BLaER1 treated with 17β-estradiol and CSF1 and Interleukin-3, amounts not matched to agents 10 nM and 100 nM (cell line): ENCODE results near the gene BRME1.

Experiments
- H3K27ac ChIP-seq, 11 experiments: shearing (Covaris generic); formaldehyde crosslinking; 2 replicates each; pipeline ENCODE4 v1.8.1; 2022
- H3K27me3 ChIP-seq, 11 experiments: shearing (Covaris generic); formaldehyde crosslinking; 2 replicates each; pipeline ENCODE4 v1.8.1; 2022
- H3K36me3 ChIP-seq, 11 experiments: shearing (Covaris generic); formaldehyde crosslinking; 2 replicates each; pipeline ENCODE4 v1.8.1; 2022
- H3K4me1 ChIP-seq, 10 experiments: shearing (Covaris generic); formaldehyde crosslinking; 2 replicates each; pipeline ENCODE4 v1.8.1; 2022
- H3K4me2 ChIP-seq, 11 experiments: shearing (Covaris generic); formaldehyde crosslinking; 2 replicates each; pipeline ENCODE4 v1.8.1; 2022
- H3K4me3 ChIP-seq, 10 experiments: shearing (Covaris generic); formaldehyde crosslinking; 2 replicates each; pipeline ENCODE4 v1.8.1; 2022
- H3K9ac ChIP-seq, 11 experiments: shearing (Covaris generic); formaldehyde crosslinking; 2 replicates each; pipeline ENCODE4 v1.8.1; 2022
- H3K9me3 ChIP-seq, 11 experiments: shearing (Covaris generic); formaldehyde crosslinking; replicated peaks in 1 of 11; 2 replicates each; pipeline ENCODE4 v1.8.1; 2022
- H4K20me1 ChIP-seq, 11 experiments: shearing (Covaris generic); formaldehyde crosslinking; 2 replicates each; pipeline ENCODE4 v1.8.1; 2022
- Cebpa-rat ChIP-seq, 11 experiments: shearing (Covaris generic); IDR thresholded peaks; 2 replicates each; pipeline ENCODE4 v1.8.1; 2022

The BRME1 gene

DNA sequence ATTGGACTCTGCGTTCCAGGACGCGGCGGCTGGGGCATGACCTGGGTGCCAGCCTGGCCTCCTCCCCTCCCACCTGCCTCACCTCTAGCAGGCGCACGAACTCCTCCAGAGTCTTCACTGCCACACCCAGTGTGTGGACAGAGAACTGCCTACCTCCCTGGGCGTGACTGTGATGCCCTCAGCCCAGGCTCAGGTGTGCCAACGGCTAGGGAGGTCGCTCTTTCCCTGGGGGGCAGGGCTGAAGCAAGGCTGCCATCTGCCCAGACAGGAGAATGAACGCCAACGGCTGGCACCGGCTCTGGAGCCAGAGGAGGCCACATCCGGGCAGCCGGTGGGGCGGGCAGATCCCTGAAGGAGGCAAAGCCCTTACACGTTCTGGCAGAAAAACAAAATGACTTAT, 17.6 kb downstream of the BRME1 start:
- H4K20me1 ChIP-seq: no peaks in the 10 kb centered on the region; a peak in 1 of 22 replicates

DNA sequence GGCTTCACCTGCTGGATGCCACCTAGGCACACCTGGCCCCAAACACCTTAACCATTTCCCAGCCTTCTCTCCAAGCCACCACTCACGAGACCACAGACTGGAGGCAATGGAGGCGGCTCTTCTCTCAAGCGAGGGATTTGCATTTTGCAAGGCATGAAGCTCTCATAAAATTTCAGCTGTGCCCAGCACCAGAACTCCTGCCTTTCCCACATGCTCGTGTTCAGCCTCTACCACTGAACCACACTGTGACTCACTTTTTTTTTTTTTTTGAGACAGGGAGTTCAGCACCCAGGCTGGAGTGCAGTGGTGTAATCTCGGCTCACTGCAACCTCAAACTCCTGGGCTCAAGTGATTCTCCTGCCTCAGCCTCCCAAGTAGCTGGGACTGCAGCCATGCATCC, 18.4 kb downstream of the BRME1 start:
- Histone ChIP-seq H3K4me1 (peaks cover 13 to 49% (median 30%) of the 10 kb centered on the region in 10 experiments), H3K9me3 (no peaks in the 10 kb centered on the region), H3K4me2 (no peak overlapping the region), H3K27ac (no peak overlapping the region), H3K4me3 (no peak overlapping the region), H4K20me1 (no peaks in the 10 kb centered on the region; a peak in 1 of 22 replicates), H3K36me3 (no peaks in the 10 kb centered on the region; a peak in 1 of 22 replicates), H3K27me3 (no peaks in the 10 kb centered on the region), H3K9ac (no peak overlapping the region)
- TF ChIP-seq Cebpa-rat (IDR thresholded peaks at IDR 0.05): no peak

More for the DNA sequence above, 17.6 kb downstream of the BRME1 start:
- TF ChIP-seq Cebpa-rat (IDR thresholded peaks at IDR 0.05): no peak
- no peak overlapping the region for H3K4me3 ChIP-seq
- no peak overlapping the region for H3K27ac ChIP-seq
- H3K27me3 ChIP-seq: no peaks in the 10 kb centered on the region
- H3K4me2 ChIP-seq: peak overlapping the region in 9 of 11 experiments; percentile 2 to 54 (median 32); a peak in 11 of 22 replicates
- H3K9ac ChIP-seq: peak overlapping the region in 3 of 11 experiments; percentile 5 to 19 (median 14); a peak in 4 of 22 replicates
- no peaks in the 10 kb centered on the region for H3K9me3 ChIP-seq
- H3K36me3 ChIP-seq: no peaks in the 10 kb centered on the region; a peak in 1 of 22 replicates
- peaks cover 5 to 41% (median 22%) of the 10 kb centered on the region in 10 experiments; a peak in 19 of 20 replicates for H3K4me1 ChIP-seq

DNA sequence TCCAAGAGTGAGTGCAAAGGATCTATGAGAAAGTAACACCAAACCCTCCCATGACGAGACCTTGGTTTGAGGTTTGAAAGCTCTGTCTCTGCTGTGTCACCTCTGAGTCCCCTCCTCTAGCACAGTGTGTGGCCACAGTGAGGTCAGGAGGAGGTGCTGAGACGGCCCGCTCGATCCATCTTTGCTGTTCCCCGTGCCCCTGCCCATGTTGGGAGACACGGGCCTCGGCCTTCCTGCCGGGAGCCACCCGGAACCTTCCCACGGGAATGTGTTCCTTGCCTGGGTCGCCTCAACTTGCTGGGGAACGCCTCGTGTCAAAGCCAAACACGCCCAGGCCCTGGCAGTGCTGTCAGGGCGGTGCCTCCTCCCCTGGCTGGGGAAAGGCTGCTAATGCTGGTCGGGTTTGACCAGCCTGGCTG, 18.9 kb downstream of the BRME1 start:
- Histone ChIP-seq H3K4me2 (no peak overlapping the region; a peak in 1 of 22 replicates), H3K4me1 (peaks cover 17 to 54% (median 35%) of the 10 kb centered on the region in 10 experiments), H3K27ac (no peak overlapping the region), H3K27me3 (no peaks in the 10 kb centered on the region), H3K9ac (no peak overlapping the region), H3K4me3 (no peak overlapping the region), H3K9me3 (no peaks in the 10 kb centered on the region), H4K20me1 (no peaks in the 10 kb centered on the region; a peak in 1 of 22 replicates), H3K36me3 (no peaks in the 10 kb centered on the region; a peak in 1 of 22 replicates)
- TF ChIP-seq Cebpa-rat (IDR thresholded peaks at IDR 0.05): no peak

DNA sequence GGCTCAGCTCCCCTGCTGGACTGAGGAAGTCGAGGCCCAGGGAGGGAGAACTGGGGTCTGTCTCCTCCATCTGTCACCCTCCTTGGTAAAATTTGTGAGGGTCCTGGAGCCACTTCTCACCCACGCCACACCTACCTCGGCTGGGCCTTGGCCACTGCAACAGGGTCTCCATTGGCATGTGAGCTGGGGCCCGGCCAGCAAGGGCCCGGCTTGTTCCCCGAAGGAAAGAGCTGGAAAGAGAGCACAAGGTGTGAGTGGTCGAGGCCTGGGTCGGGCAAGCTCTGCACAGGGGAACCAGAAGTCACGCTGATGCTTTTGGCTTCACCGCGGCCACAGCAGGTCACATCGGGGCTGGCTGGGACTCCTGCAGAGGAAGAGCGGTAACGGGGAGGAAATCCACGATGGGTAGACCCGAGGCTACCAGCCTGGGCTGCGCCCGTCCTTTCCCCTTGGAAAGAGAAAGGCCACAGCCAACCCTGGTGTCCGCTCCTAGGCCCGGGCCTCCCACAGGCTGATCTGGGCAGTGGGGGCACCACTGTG, 20.0 kb downstream of the BRME1 start:
- no peaks in the 10 kb centered on the region; a peak in 1 of 22 replicates for H3K36me3 ChIP-seq
- H3K4me2 ChIP-seq: 0 out of 22 replicates have a peak overlapping the region, but pooled peaks of 1 of the 11 experiments have one; percentile 8
- no peaks in the 10 kb centered on the region; a peak in 1 of 22 replicates for H4K20me1 ChIP-seq
- no peaks in the 10 kb centered on the region for H3K27me3 ChIP-seq
- no peak overlapping the region for H3K27ac ChIP-seq
- H3K4me3 ChIP-seq: no peak overlapping the region
- peaks cover 29 to 65% (median 46%) of the 10 kb centered on the region in 10 experiments for H3K4me1 ChIP-seq
- H3K9ac ChIP-seq: peak overlapping the region in 1 of 11 experiments; percentile 55; a peak in 1 of 22 replicates
- no peaks in the 10 kb centered on the region for H3K9me3 ChIP-seq
- TF ChIP-seq Cebpa-rat (IDR thresholded peaks at IDR 0.05): no peak

DNA sequence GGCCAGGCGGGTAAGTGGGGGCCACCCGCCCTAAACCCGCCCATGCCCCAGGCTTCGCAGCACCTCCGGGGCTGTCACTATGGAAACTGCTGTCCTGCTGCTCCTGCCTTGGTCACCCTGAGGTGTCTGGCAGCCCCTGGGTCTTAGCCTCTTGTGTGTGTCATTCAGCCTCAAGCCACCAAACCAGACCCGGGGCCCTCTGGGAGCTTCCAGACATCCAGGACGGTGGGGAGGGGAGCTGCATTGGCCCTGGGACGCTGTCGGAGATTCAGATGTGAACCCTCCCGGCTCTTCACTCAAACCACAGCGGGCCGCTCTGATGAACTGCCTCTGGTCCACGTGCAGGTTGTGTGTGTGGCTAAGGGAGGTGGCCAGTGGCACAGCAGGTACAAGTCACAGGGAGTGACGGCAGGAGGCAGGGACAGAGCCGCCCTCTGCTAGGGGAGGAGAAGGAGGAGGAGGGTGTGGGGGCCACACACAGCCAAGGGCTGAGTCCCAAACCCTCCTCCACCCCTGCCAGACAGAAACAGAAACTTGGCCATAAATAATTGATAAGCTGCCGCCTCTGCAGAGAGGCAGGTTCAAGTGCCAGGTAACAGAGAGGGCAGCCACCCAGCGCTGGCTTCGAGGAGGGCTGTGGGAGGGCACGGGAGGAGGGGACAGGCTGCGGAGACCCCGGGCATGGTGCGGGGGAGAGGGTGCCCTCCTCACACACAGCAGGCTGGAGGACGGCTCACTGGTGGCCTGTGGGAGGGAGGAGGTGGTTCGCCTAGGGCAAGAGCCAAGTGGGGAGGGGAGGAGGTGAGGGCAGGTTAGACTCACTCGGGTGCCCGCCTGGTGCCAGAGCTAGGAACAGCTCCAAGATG, 21.0 kb downstream of the BRME1 start:
- peaks cover 35 to 73% (median 53%) of the 10 kb centered on the region in 10 experiments for H3K4me1 ChIP-seq
- no peak for TF ChIP-seq Cebpa-rat (IDR thresholded peaks at IDR 0.05)
- H3K27ac ChIP-seq: no peak overlapping the region
- no peaks in the 10 kb centered on the region for H3K9me3 ChIP-seq
- no peaks in the 10 kb centered on the region for H3K27me3 ChIP-seq
- H3K9ac ChIP-seq: peak overlapping the region in 1 of 11 experiments; percentile 55; a peak in 2 of 22 replicates
- H3K36me3 ChIP-seq: no peaks in the 10 kb centered on the region; a peak in 1 of 22 replicates
- H3K4me3 ChIP-seq: no peak overlapping the region
- no peaks in the 10 kb centered on the region; a peak in 1 of 22 replicates for H4K20me1 ChIP-seq
- 0 out of 22 replicates have a peak overlapping the region, but pooled peaks of 1 of the 11 experiments have one; percentile 8 for H3K4me2 ChIP-seq

DNA sequence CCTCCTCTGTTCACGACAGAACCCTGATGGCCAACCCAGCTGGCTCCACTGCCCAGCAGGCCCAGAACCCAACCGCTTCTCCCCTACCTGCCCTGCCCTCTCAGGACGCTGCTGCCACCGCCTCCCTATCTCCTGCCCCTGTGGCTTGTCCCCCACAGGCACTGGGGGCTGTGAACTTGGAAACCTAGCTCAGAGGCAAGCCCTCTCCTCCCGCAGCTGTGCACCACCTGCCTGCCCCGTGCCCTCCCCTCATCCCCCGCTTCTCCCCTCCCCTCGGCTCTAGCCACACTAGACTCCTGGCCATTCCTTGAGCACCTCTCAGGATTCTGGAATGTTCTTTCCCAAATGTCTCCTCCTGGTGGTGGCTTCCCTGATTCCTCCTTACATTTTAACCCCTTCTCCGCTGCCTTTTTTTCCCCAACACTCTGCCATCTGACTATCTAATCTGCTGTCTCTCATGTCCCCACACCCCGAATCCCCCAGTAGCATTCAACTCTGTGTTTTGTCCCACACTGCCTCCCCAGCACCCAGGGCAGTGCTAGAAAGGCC, 22.3 kb downstream of the BRME1 start:
- no peak overlapping the region for H3K4me3 ChIP-seq
- H3K27ac ChIP-seq: peak overlapping the region in 1 of 11 experiments; percentile 82; a peak in 1 of 22 replicates
- H3K9me3 ChIP-seq: no peaks in the 10 kb centered on the region
- peaks cover 39 to 74% (median 56%) of the 10 kb centered on the region in 10 experiments for H3K4me1 ChIP-seq
- TF ChIP-seq Cebpa-rat (IDR thresholded peaks at IDR 0.05): no peak
- H3K9ac ChIP-seq: no peak overlapping the region
- peak overlapping the region in 10 of 11 experiments; percentile 81 to 97 (median 90); a peak in 18 of 22 replicates for H3K4me2 ChIP-seq
- no peaks in the 10 kb centered on the region for H3K27me3 ChIP-seq
- H3K36me3 ChIP-seq: no peaks in the 10 kb centered on the region
- no peaks in the 10 kb centered on the region; a peak in 1 of 22 replicates for H4K20me1 ChIP-seq

DNA sequence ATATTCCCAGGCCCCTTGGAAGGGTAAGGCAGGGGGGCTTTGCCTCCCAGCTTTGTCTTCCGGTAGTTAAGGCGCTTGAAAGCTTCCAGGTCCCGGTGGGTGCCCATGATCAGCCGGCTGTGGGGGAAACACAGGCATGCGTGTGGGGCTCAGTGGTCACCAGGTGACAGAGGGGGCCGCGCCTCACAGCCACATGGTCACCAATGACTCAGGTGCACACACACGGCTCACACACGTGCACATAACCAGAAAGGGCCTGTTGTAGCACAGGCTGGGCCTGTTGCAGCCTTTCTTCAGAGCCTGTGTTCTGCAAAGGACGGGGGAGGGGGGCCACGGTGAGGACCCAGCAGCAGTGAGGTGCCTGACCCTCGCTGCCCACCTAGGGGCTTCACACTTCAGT, 23.1 kb downstream of the BRME1 start:
- Histone ChIP-seq H3K27ac (peak overlapping the region in 8 of 11 experiments; percentile 3 to 86 (median 78); a peak in 13 of 22 replicates), H3K36me3 (no peaks in the 10 kb centered on the region), H3K4me2 (peak overlapping the region; percentile 81 to 97 (median 89)), H3K27me3 (no peaks in the 10 kb centered on the region), H3K9ac (peak overlapping the region in 7 of 11 experiments; percentile 4 to 78 (median 71); a peak in 4 of 22 replicates), H3K9me3 (no peaks in the 10 kb centered on the region), H3K4me1 (peaks cover 38 to 66% (median 50%) of the 10 kb centered on the region in 10 experiments), H3K4me3 (no peak overlapping the region), H4K20me1 (no peaks in the 10 kb centered on the region; a peak in 1 of 22 replicates)
- TF ChIP-seq Cebpa-rat (IDR thresholded peaks at IDR 0.05): no peak

DNA sequence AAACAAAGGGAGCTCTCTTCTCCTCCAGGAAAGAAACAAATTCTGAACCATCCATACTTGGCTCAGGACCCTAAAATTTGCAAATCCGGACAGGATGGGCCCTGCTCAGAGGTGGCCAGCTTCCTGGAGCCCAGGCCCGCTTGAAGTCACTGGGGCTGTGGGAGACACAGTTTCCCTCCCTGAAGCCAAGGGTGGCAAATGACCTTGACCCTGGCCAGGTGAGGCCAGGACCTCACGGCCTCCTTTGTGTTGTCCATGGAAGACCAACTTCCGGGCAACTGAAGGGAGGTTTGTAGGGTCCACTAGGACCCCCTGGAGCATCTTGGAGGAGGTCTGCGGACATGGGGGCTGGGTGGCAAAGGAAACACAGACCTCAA, 23.5 kb downstream of the BRME1 start:
- H3K9ac ChIP-seq: peak overlapping the region in 8 of 11 experiments; percentile 4 to 78 (median 68); a peak in 9 of 22 replicates
- peaks cover 36 to 64% (median 49%) of the 10 kb centered on the region in 10 experiments for H3K4me1 ChIP-seq
- peak overlapping the region; percentile 81 to 97 (median 89) for H3K4me2 ChIP-seq
- no peaks in the 10 kb centered on the region; a peak in 2 of 22 replicates for H4K20me1 ChIP-seq
- no peaks in the 10 kb centered on the region for H3K9me3 ChIP-seq
- H3K36me3 ChIP-seq: no peaks in the 10 kb centered on the region
- peak overlapping the region in 10 of 11 experiments; percentile 3 to 86 (median 61); a peak in 16 of 22 replicates for H3K27ac ChIP-seq
- H3K27me3 ChIP-seq: no peaks in the 10 kb centered on the region
- no peak for TF ChIP-seq Cebpa-rat (IDR thresholded peaks at IDR 0.05)
- 0 out of 20 replicates have a peak overlapping the region, but pooled peaks of 1 of the 10 experiments have one; percentile 0 for H3K4me3 ChIP-seq
